Endothelial cell of umbilical vein (primary cell): Measurements from ENCODE around the gene DNAJC3. TPM values are rescaled to one million over a fixed set of nuclear protein-coding genes. Genes with fewer than 3 reads are reported as not detected.
A peak's percentile ranks its signal among the peaks of the same experiment; 100 is the strongest.

Experiments
- BruUV-seq: library from RNA; stranded (reverse); fragments of 400-500 nt; replicated peaks from 2 replicates; lab custom pipeline; 2021; lab: Mats Ljungman, UMichigan
- CTCF ChIA-PET: fragments of 300-600, 350-600 bp; sonication (Branson Sonifier 250); formaldehyde crosslinking; loops from one replicate; lab custom pipeline; 2021; ENCODE audit warnings: antibody characterized with exemption, inconsistent platforms; lab: Charles Lee
- POLR2A ChIA-PET: fragments of 300-600, 350-600 bp; sonication (Branson Sonifier 250); formaldehyde crosslinking; loops from one replicate; lab custom pipeline; 2021; ENCODE audit warnings: antibody characterized with exemption, inconsistent platforms; lab: Charles Lee
- DNase-seq: peaks from one replicate; pipeline ENCODE4 v3.0.0-alpha.2; 2011; ENCODE audit warnings: low read depth, low spot score
- FAIRE-seq: peaks from 2 replicates; lab custom pipeline; 2011; peaks lifted over from hg19 to GRCh38; lab: Jason Lieb, UNC
- H2AFZ ChIP-seq: 2 replicates; pipeline ENCODE4 v1.6.0; 2012; ENCODE audit warnings: low read depth, low read length, control low read depth, inconsistent platforms
- H3K27ac ChIP-seq: 2 replicates; pipeline ENCODE4 v1.5.1; 2011; ENCODE audit warnings: low read depth, mild to moderate bottlenecking, control low read depth, low read length, moderate library complexity; ENCODE audit not compliant: insufficient read depth
- H3K27me3 ChIP-seq, 2 experiments: 2 replicates each; pipeline versions ENCODE4 v1.6.0 to v1.6.1; 2011; ENCODE audit warnings: low read length in 2 of 2, mixed read lengths in 1 of 2; ENCODE audit not compliant: control insufficient read depth in 2 of 2, insufficient read depth in 2 of 2
- H3K36me3 ChIP-seq, 2 experiments: 2 replicates in 1 of 2; 3 replicates in 1 of 2; pipeline ENCODE4 v1.5.1; 2011; ENCODE audit warnings: low read length in 2 of 2, mild to moderate bottlenecking in 1 of 2, moderate library complexity in 1 of 2; ENCODE audit not compliant: control insufficient read depth in 2 of 2, insufficient read depth in 2 of 2; ENCODE audit errors: extremely low read depth in 1 of 2
- H3K4me1 ChIP-seq: 3 replicates; pipeline ENCODE4 v1.5.1; 2011; ENCODE audit warnings: mild to moderate bottlenecking, low read length; ENCODE audit not compliant: control insufficient read depth, insufficient read depth; ENCODE audit errors: extremely low read depth
- H3K4me2 ChIP-seq: 2 replicates; pipeline ENCODE4 v1.6.1; 2011; ENCODE audit warnings: low read length, control low read depth, mixed read lengths; ENCODE audit not compliant: insufficient read depth
- H3K4me3 ChIP-seq, 3 experiments: fragments of 200-600 bp in 1 of 3; sonication (generic), shearing (Covaris generic) in 1 of 3; replicated peaks in 1 of 3; 2 replicates each; pipeline ENCODE4 v1.5.1; 2011 to 2016; ENCODE audit warnings: control low read depth in 3 of 3, low read length in 3 of 3, mild to moderate bottlenecking in 2 of 3, inconsistent platforms in 1 of 3, low read depth in 1 of 3, moderate library complexity in 1 of 3; ENCODE audit not compliant: insufficient read depth in 1 of 3
- H3K79me2 ChIP-seq: 2 replicates; pipeline ENCODE4 v1.6.0; 2012; ENCODE audit warnings: low read length, inconsistent platforms; ENCODE audit not compliant: control insufficient read depth, insufficient read depth
- H3K9ac ChIP-seq: replicated peaks from 2 replicates; pipeline ENCODE3; 2011; ENCODE audit warnings: low read length, control low read depth; ENCODE audit not compliant: insufficient read depth; ENCODE audit errors: extremely low read depth
- H3K9me1 ChIP-seq: replicated peaks from 3 replicates; pipeline ENCODE4 v1.6.0; 2011; ENCODE audit warnings: mild to moderate bottlenecking, low read length; ENCODE audit not compliant: control insufficient read depth, insufficient read depth; ENCODE audit errors: extremely low read depth
- H3K9me3 ChIP-seq: replicated peaks from 2 replicates; pipeline ENCODE4 v1.5.1; 2012; ENCODE audit warnings: low read length, inconsistent platforms; ENCODE audit not compliant: control insufficient read depth, insufficient read depth
- H4K20me1 ChIP-seq: replicated peaks from 2 replicates; pipeline ENCODE3; 2011; ENCODE audit warnings: mild to moderate bottlenecking, low read length; ENCODE audit not compliant: control insufficient read depth, insufficient read depth; ENCODE audit errors: extremely low read depth
- EZH2 ChIP-seq: IDR thresholded peaks from 2 replicates; pipeline ENCODE4 v1.6.1; 2012; ENCODE audit warnings: borderline replicate concordance, low read depth, mild to moderate bottlenecking, moderate library complexity, low read length, inconsistent platforms; ENCODE audit not compliant: severe bottlenecking
- FOS ChIP-seq: IDR thresholded peaks from 2 replicates; pipeline ENCODE4 v1.6.1; 2011; ENCODE audit warnings: mild to moderate bottlenecking, low read length, moderate library complexity, borderline replicate concordance; ENCODE audit not compliant: insufficient read depth
- GATA2 ChIP-seq: IDR thresholded peaks from 2 replicates; pipeline ENCODE4 v1.7.0; 2011; ENCODE audit warnings: low read depth, mild to moderate bottlenecking, moderate library complexity, mixed read lengths, low read length; ENCODE audit not compliant: insufficient read length, insufficient read depth
- JUN ChIP-seq: IDR thresholded peaks from 2 replicates; pipeline ENCODE4 v1.6.1; 2011; ENCODE audit warnings: borderline replicate concordance, low read depth; ENCODE audit not compliant: insufficient read length, insufficient read depth
- MAX ChIP-seq: IDR thresholded peaks from 2 replicates; pipeline ENCODE4 v1.6.1; 2011; ENCODE audit not compliant: insufficient read depth, insufficient read length
- MYC ChIP-seq: IDR thresholded peaks from one replicate; pipeline ENCODE4 v1.6.1; 2011; ENCODE audit warnings: mild to moderate bottlenecking, low read depth, low read length
- POLR2A ChIP-seq: IDR thresholded peaks from 2 replicates; pipeline ENCODE4 v1.6.1; 2012; ENCODE audit warnings: low read depth, mild to moderate bottlenecking, control low read depth, low read length
- POLR2AphosphoS5 ChIP-seq: IDR thresholded peaks from 2 replicates; pipeline ENCODE4 v1.6.1; 2012; ENCODE audit warnings: low read depth, mild to moderate bottlenecking, control low read depth, low read length, moderate library complexity; ENCODE audit not compliant: insufficient read depth
- dilution Hi-C: fragments of 300-500 bp; cut with MboI; formaldehyde crosslinking; loops from one replicate; pipeline ENCODE4 v1.15.0; 2019; ENCODE audit warnings: low sequenced_read_pairs; ENCODE audit not compliant: extremely low pct_ligation_motif_present
- intact Hi-C: fragments of 100-400 bp; cut with micrococcal nuclease; formaldehyde crosslinking; loops from one replicate; pipeline ENCODE4 v1.10.0; 2022
- polyA plus RNA-seq, 4 experiments: library from polyadenylated mRNA; depleted of rRNA in 3 of 4; stranded (reverse) in 3 of 4; unstranded in 1 of 4; fragments of >200 nt; gene quantifications; 2 replicates each; pipeline versions ENCODE4 v1.2.1 to v1.2.3, GENCODE V29; 2011 to 2012; ENCODE audit warnings: missing spikeins in 1 of 4
- total RNA-seq: library from RNA; stranded (reverse); gene quantifications from 2 replicates; pipeline ENCODE4 v1.2.3, GENCODE V29; 2021
- TF ChIP-seq, protein P1 (sequence below), 2 donors: IDR thresholded peaks; 1 replicate in 1 of 2; 2 replicates in 1 of 2; pipeline ENCODE4 v1.5.1; 2011; ENCODE audit warnings: low read length in 2 of 2, mild to moderate bottlenecking in 2 of 2, moderate library complexity in 2 of 2, control low read depth in 1 of 2, inconsistent platforms in 1 of 2, low read depth in 1 of 2; ENCODE audit not compliant: insufficient read depth in 1 of 2; ENCODE audit errors: extremely low read depth in 1 of 2

DNAJC3 gene
- total and polyA plus RNA-seq, 2 donors (not counting 3 experiments of a cell fraction or from before 2014, with no cell fraction given), result 17.0 to 51.2 TPM

DNA sequence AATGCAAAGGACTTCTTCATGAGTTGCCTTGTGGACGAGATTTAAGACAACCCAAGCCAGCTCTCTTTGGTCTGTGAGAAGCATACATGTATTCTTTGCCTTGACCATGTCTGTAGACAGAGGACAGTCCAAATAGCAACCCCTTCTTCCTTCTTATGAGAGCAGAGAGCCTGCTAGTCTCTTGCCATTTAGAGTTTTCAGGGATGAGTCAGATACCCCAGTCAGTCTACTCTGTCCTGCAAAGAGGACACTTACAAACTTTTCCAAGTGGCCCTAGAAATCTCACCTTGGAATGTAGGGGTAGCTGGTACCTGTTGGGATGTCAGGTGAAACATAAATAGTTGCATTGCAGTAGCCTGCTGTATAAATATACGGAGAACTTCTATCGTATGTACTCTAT lies 36.7 kb downstream of the DNAJC3 start:
- TF ChIP-seq POLR2AphosphoS5 (no peak), GATA2 (no peak), EZH2 (no peak), JUN (no peak)
- ChIA-PET CTCF (no interaction called here), POLR2A (no interaction called here)
- DNase-seq (no peak), FAIRE-seq (no peak)
- no peak overlapping the region for H3K9ac ChIP-seq
- intact Hi-C loops, result no loop called here
- H3K79me2 ChIP-seq, result peaks cover 7% of the 10 kb centered on the region
- H3K9me3 ChIP-seq, result no peaks in the 10 kb centered on the region
- peaks cover 9% of the 10 kb centered on the region for H3K4me1 ChIP-seq
- no peaks in the 10 kb centered on the region for H3K36me3 ChIP-seq
- peaks cover under 1% of the 10 kb centered on the region for H4K20me1 ChIP-seq
- no peaks in the 10 kb centered on the region for H3K27me3 ChIP-seq
- no peaks in the 10 kb centered on the region for H3K9me1 ChIP-seq
- dilution Hi-C loops, result no loop called here
- H2AFZ ChIP-seq, result no peak overlapping the region
- no peak overlapping the region for H3K27ac ChIP-seq
- H3K4me2 ChIP-seq, result no peak overlapping the region
- no peak overlapping the region for H3K4me3 ChIP-seq
- no TSS peak for BruUV-seq

DNA sequence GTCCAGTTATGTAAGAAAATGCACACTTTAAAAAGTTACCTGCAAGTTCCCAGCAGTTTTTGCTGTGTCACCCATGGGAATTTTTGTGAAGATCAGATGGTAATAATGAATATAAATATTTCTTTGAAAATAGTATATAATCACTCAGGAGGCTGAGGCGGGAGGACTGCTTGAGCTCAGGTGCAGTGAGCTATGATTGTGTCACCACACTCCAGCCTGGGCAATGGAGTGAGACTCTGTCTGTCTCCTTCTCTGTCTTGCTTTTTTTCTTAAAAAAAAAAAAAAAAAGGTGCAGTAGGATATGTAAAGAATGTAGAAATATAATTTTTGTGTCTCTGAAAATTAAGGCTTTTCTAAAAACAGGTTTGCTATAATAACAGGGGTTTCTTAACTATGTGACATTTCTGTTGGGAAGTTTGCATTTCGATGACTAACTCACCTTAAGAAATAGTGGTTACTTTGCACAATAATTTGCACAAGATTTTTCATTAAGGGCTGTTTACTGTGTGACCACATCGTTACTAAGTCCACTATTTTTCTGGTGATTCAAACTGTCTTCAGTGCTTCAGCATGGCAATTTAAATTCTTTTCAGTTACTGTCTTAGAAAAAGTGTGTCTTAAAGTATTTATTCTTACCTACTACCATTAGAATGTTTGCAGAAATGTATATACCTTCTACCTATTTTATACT lies 37.3 kb downstream of the DNAJC3 start:
- Histone ChIP-seq H3K9me3 (no peaks in the 10 kb centered on the region), H3K36me3 (no peaks in the 10 kb centered on the region), H3K9ac (no peak overlapping the region), H3K4me2 (no peak overlapping the region), H3K4me3 (no peak overlapping the region), H3K4me1 (peaks cover 9% of the 10 kb centered on the region), H3K9me1 (no peaks in the 10 kb centered on the region), H3K27me3 (no peaks in the 10 kb centered on the region), H2AFZ (no peak overlapping the region), H3K27ac (no peak overlapping the region), H3K79me2 (peaks cover 11% of the 10 kb centered on the region), H4K20me1 (no peaks in the 10 kb centered on the region)
- TF ChIP-seq MYC, result no peak
- TF ChIP-seq GATA2, result no peak
- no peak for TF ChIP-seq POLR2A
- no peak for TF ChIP-seq FOS
- no peak for TF ChIP-seq MAX
- TF ChIP-seq JUN, result no peak
- no peak for TF ChIP-seq EZH2
- TF ChIP-seq POLR2AphosphoS5, result no peak
- TF ChIP-seq, protein P1, sequence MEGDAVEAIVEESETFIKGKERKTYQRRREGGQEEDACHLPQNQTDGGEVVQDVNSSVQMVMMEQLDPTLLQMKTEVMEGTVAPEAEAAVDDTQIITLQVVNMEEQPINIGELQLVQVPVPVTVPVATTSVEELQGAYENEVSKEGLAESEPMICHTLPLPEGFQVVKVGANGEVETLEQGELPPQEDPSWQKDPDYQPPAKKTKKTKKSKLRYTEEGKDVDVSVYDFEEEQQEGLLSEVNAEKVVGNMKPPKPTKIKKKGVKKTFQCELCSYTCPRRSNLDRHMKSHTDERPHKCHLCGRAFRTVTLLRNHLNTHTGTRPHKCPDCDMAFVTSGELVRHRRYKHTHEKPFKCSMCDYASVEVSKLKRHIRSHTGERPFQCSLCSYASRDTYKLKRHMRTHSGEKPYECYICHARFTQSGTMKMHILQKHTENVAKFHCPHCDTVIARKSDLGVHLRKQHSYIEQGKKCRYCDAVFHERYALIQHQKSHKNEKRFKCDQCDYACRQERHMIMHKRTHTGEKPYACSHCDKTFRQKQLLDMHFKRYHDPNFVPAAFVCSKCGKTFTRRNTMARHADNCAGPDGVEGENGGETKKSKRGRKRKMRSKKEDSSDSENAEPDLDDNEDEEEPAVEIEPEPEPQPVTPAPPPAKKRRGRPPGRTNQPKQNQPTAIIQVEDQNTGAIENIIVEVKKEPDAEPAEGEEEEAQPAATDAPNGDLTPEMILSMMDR (IDR thresholded peaks at IDR 0.05; ENCODE audit: extremely low read depth in 1 of 2, insufficient read depth in 1 of 2, low read depth in 1 of 2, low read length in 2 of 2), result no peak
- no TSS peak for BruUV-seq
- CTCF ChIA-PET, result interaction anchor here (0.8 to 0.9 kb wide), 2 partner anchors 10 to 150 kb away, joined by 3 read pairs; no protein-coding TSS in a partner anchor
- dilution Hi-C loops (no loop called here), intact Hi-C loops (no loop called here)
- POLR2A ChIA-PET, result no interaction called here
- no peak for DNase-seq
- FAIRE-seq, result peak; percentile 31
